Small intestine (tissue), 7 donors: ENCODE data around the gene ALDH1B1. TPM values are rescaled to one million over a fixed set of nuclear protein-coding genes. Genes with fewer than 3 reads are reported as not detected.
A peak's percentile ranks its signal among the peaks of the same experiment; 100 is the strongest.

Experiments used
- DNase-seq, 2 donors: peaks; one replicate each; pipeline versions ENCODE4 v3.0.0 to v3.0.0-alpha.2; 2013
- FAIRE-seq: peaks from 2 replicates; lab custom pipeline; 2012; peaks lifted over from hg19 to GRCh38; lab: Jason Lieb, UNC
- H3K27ac ChIP-seq, 3 donors: one replicate each; pipeline ENCODE4 v1.5.1; 2013; ENCODE audit warnings: low read length in 2 of 3, mild to moderate bottlenecking in 2 of 3, control low read depth in 1 of 3, inconsistent platforms in 1 of 3, low read depth in 1 of 3, moderate library complexity in 1 of 3
- H3K27me3 ChIP-seq, 3 donors: one replicate each; pipeline ENCODE4 v1.6.1; 2013; ENCODE audit warnings: low read length in 3 of 3, inconsistent platforms in 1 of 3; ENCODE audit not compliant: control insufficient read depth in 3 of 3, insufficient read depth in 3 of 3
- H3K36me3 ChIP-seq, 3 donors: one replicate each; pipeline ENCODE4 v1.6.1; 2013; ENCODE audit warnings: low read length in 3 of 3, inconsistent platforms in 1 of 3, low read depth in 1 of 3, mild to moderate bottlenecking in 1 of 3, moderate library complexity in 1 of 3; ENCODE audit not compliant: control insufficient read depth in 3 of 3, insufficient read depth in 2 of 3
- H3K4me1 ChIP-seq, 3 donors: one replicate each; pipeline ENCODE4 v1.6.1; 2013; ENCODE audit warnings: low read length in 2 of 3, inconsistent platforms in 1 of 3, low read depth in 1 of 3, mild to moderate bottlenecking in 1 of 3, moderate library complexity in 1 of 3; ENCODE audit not compliant: control insufficient read depth in 3 of 3, insufficient read depth in 2 of 3
- H3K4me3 ChIP-seq, 3 donors: one replicate each; pipeline ENCODE4 v1.5.1; 2013; ENCODE audit warnings: low read length in 3 of 3, control low read depth in 1 of 3, inconsistent platforms in 1 of 3, low read depth in 1 of 3, mild to moderate bottlenecking in 1 of 3, moderate library complexity in 1 of 3
- H3K9me3 ChIP-seq, 2 donors: one replicate each; pipeline ENCODE4 v1.6.1; 2013; ENCODE audit warnings: low read depth in 1 of 2, low read length in 1 of 2; ENCODE audit not compliant: control insufficient read depth in 2 of 2, insufficient read depth in 1 of 2
- WGBS, 3 donors: extraction: QIAGEN DNeasy Blood & Tissue Kit; methylation state at CpG; one replicate each; pipeline ENCODE4 v1.1.7; 2013; 5-methylcytosine and 5-hydroxymethylcytosine counted together
- polyA plus RNA-seq, 4 donors: library from polyadenylated mRNA; stranded (reverse) in 3 of 4; unstranded in 1 of 4; fragments of 200-250 nt in 3 of 4; fragments of 120-200 nt in 1 of 4; gene quantifications; one replicate each; pipeline versions ENCODE4 v1.2.1 to v1.2.3, GENCODE V29; 2013
- donor health status: healthy with polysubstance abuse.
- donor health status: control.
- donor health status: control.
- donor health status: Bipolar disorder and iron deficiency.
- donor health status: healthy.

ALDH1B1 gene
- polyA plus RNA-seq, 4 donors: 4.2 to 153 (median 33.8) TPM

GRCh38 chr9:38358390-38359296, 33.9 kb upstream of the ALDH1B1 start:
- no peak for FAIRE-seq
- Histone ChIP-seq H3K9me3 (no peaks in the 10 kb centered on the region), H3K4me3 (no peak overlapping the region), H3K4me1 (peaks cover 0 to 13% (median 0%) of the 10 kb centered on the region in 3 donors), H3K36me3 (no peaks in the 10 kb centered on the region), H3K27me3 (no peaks in the 10 kb centered on the region), H3K27ac (no peak overlapping the region)
- DNase-seq: peak; percentile 8 to 82
- WGBS, 3 donors: 52 to 66% (median 54%) methylated on average over 9 of the region's 9 CpGs

DNA sequence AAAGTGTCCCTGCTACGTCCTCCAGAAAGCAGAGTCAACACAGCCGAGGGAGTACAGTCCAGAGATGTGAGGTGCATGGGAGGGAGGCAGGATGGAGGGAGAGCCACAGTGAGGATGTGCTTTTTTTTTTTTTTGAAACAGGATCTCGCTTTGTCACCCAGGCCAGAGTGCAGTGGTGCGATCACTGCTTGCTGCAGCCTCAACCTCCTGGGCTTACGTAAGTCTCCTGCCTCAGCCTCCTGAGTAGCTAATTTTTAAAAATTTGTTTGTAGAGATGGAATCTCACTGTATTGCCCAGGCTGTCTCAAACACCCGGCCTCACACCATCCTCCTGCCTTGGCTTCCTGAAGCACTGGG, 33.2 kb upstream of the ALDH1B1 start:
- peaks cover 0 to 13% (median 0%) of the 10 kb centered on the region in 3 donors for H3K4me1 ChIP-seq
- H3K27me3 ChIP-seq: no peaks in the 10 kb centered on the region
- no peak overlapping the region for H3K27ac ChIP-seq
- no peaks in the 10 kb centered on the region for H3K9me3 ChIP-seq
- no peaks in the 10 kb centered on the region for H3K36me3 ChIP-seq
- DNase-seq (no peak), FAIRE-seq (no peak)
- H3K4me3 ChIP-seq: no peak overlapping the region
- 71 to 92% (median 81%) methylated on average over 6 of the region's 6 CpGs for WGBS, 3 donors

- H3K4me3 ChIP-seq: no peak overlapping the region
- no peak overlapping the region for H3K27ac ChIP-seq
- WGBS, 3 donors: 58 to 66% (median 63%) methylated on average over 5 of the region's 5 CpGs
These were observed 32.7 kb upstream of the ALDH1B1 start for GRCh38 chr9:38359689-38360385.

DNA sequence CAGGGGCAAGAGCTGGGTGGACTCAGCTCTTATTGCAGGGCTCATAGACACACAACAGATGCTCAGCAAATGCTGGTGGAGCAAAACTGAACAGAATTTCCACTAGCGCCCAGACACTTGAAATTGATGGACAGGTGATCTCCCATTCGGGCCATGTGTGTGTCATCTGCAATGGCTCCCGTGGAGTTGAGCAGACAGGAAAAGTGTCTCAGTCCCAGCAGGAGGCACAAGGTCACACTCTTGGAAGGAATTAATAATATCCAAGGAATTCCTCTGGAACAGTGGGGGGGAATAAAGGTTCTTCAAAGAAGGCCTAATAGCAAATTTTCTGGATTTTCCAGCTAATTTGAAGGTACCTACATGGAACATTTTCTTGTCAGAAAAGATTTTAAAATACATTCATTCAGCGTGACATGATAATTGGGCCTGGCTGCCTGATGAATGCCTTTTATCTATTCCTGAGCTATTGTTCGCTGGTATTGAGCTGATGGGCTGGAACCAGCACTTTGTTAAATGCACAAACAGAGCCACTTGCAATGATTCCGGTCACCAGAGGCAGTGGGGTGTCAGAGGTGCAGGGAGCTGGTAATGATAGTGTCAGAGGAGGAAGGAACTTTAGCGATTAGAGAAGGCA, 31.5 kb upstream of the ALDH1B1 start:
- no peak for DNase-seq
- Histone ChIP-seq H3K4me1 (peaks cover 0 to 10% (median 0%) of the 10 kb centered on the region in 3 donors), H3K4me3 (no peak overlapping the region), H3K9me3 (no peaks in the 10 kb centered on the region), H3K27ac (no peak overlapping the region), H3K36me3 (no peaks in the 10 kb centered on the region), H3K27me3 (no peaks in the 10 kb centered on the region)
- 82 to 90% (median 85%) methylated on average over 7 of the region's 7 CpGs for WGBS, 3 donors
- FAIRE-seq: no peak

More at GRCh38 chr9:38359689-38360385, 32.7 kb upstream of the ALDH1B1 start:
- DNase-seq (no peak), FAIRE-seq (no peak)
- no peaks in the 10 kb centered on the region for H3K9me3 ChIP-seq
- no peaks in the 10 kb centered on the region for H3K36me3 ChIP-seq
- H3K27me3 ChIP-seq: no peaks in the 10 kb centered on the region
- peaks cover 0 to 13% (median 0%) of the 10 kb centered on the region in 3 donors for H3K4me1 ChIP-seq

GRCh38 chr9:38361473-38361850, 31.0 kb upstream of the ALDH1B1 start:
- no peak overlapping the region for H3K27ac ChIP-seq
- H3K36me3 ChIP-seq: no peaks in the 10 kb centered on the region
- FAIRE-seq: no peak
- H3K27me3 ChIP-seq: no peaks in the 10 kb centered on the region
- DNase-seq: no peak
- WGBS, 3 donors: 75 to 94% (median 93%) methylated on average over 6 of the region's 6 CpGs
- H3K9me3 ChIP-seq: no peaks in the 10 kb centered on the region
- no peak overlapping the region for H3K4me3 ChIP-seq
- peaks cover 0 to 10% (median 0%) of the 10 kb centered on the region in 3 donors for H3K4me1 ChIP-seq

DNA sequence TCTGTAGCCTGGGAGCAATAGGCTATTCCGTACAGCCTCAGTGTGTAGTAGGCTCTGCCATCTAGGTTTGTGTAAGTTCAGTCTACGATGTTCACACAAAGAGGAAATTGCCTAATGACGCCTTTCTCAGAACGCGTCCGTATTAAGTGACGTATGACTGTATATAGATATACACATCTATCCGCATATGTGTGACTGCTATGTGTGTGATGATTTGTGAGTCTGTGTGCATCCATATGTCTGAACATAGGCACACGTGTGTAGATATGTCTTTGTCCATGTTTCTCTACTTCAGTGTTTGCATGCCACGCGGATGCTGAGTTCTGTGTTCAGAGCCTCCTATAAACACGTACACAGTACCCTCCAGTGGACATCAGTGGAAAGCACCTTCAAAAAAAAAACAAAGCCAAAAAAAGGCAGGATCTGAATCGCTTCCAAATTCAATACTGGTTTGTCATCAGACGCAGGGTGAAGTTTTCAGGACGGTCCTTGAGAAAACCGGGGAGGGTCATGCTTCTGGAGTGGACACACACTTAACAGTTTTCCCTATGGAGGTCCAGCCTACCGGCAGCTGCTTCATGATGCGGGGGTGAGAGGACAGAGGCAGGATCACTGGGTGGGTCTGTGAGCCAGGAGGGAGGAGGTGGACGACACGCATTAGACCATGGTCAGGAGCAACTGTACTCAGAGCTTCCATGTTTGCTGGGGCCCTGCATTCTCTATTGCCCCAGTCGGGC, 29.5 kb upstream of the ALDH1B1 start:
- WGBS, 3 donors: 38 to 45% (median 41%) methylated on average over 21 of the region's 21 CpGs

DNA sequence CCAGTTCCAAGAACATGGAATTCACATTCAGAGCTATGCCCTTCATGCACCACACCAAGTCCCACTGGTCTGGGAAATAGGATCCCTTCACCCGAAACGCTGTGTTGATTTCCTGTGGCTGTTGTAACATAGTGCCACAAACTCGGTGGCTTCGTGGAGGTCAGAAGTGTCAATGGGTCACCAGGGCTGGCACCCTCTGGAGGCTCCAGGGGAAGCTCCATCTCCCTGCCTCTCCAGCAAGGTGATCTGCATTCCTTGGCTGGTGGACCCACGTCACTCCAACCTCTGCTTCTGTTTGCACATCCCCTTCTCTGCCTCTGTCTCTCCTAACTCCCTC, 28.9 kb upstream of the ALDH1B1 start:
- Histone ChIP-seq H3K27ac (no peak overlapping the region), H3K36me3 (no peaks in the 10 kb centered on the region), H3K4me1 (peaks cover 0 to 6% (median 0%) of the 10 kb centered on the region in 3 donors), H3K4me3 (no peak overlapping the region), H3K9me3 (no peaks in the 10 kb centered on the region), H3K27me3 (no peaks in the 10 kb centered on the region)
- 58 to 77% (median 72%) methylated on average over 5 of the region's 5 CpGs for WGBS, 3 donors
- FAIRE-seq (no peak), DNase-seq (no peak)

More for the DNA sequence above, 29.5 kb upstream of the ALDH1B1 start:
- Histone ChIP-seq H3K4me1 (peaks cover 0 to 10% (median 0%) of the 10 kb centered on the region in 3 donors), H3K27ac (no peak overlapping the region), H3K4me3 (no peak overlapping the region), H3K36me3 (no peaks in the 10 kb centered on the region), H3K9me3 (no peaks in the 10 kb centered on the region), H3K27me3 (no peaks in the 10 kb centered on the region)
- DNase-seq (peak in 1 of 2 donors; percentile 62), FAIRE-seq (no peak)

GRCh38 chr9:38367898-38368297, 24.6 kb upstream of the ALDH1B1 start:
- FAIRE-seq (no peak), DNase-seq (no peak)
- Histone ChIP-seq H3K4me3 (no peak overlapping the region), H3K9me3 (no peaks in the 10 kb centered on the region), H3K36me3 (no peaks in the 10 kb centered on the region), H3K4me1 (peaks cover 0 to 6% (median 0%) of the 10 kb centered on the region in 3 donors), H3K27ac (no peak overlapping the region), H3K27me3 (no peaks in the 10 kb centered on the region)
